GM12878 (cell line): ENCODE results near the gene MYPN. TPM values are rescaled to one million over a fixed set of nuclear protein-coding genes. Genes with fewer than 3 reads are reported as not detected.

Experiments
- ATAC-seq: fragments of 200-7000 bp; cut with Tn5 transposase; 3 replicates; pipeline ENCODE4 v1.9.1; 2020; ENCODE audit warnings: mild to moderate bottlenecking, moderate library complexity
- BruUV-seq: library from RNA; stranded (reverse); fragments of 400-500 nt; replicated peaks from 2 replicates; lab custom pipeline; 2021; lab: Mats Ljungman, UMichigan
- CTCF ChIA-PET: fragments of 300-600 bp; sonication (Branson Sonifier 250); formaldehyde crosslinking; extraction: SDS; loops from one replicate; lab custom pipeline; 2021; ENCODE audit warnings: inconsistent platforms; lab: Yijun Ruan, JAX
- POLR2A ChIA-PET: fragments of 350-600 bp; formaldehyde crosslinking; extraction: SDS; loops from one replicate; lab custom pipeline; 2021; ENCODE audit warnings: inconsistent platforms; lab: Charles Lee
- RAD21 ChIA-PET: fragments of 300-600 bp; sonication (Branson Sonifier 250); formaldehyde crosslinking; loops from one replicate; lab custom pipeline; 2023; ENCODE audit warnings: antibody characterized with exemption; ENCODE audit not compliant: unreplicated experiment; lab: Charles Lee
- SMC1A ChIA-PET: fragments of 300-600 bp; sonication (Branson Sonifier 250); formaldehyde crosslinking; loops from one replicate; lab custom pipeline; 2023; ENCODE audit not compliant: unreplicated experiment, uncharacterized antibody; lab: Charles Lee
- DNase-seq: peaks from one replicate; pipeline ENCODE4 v3.0.0-alpha.2; 2011; ENCODE audit warnings: low read depth, low spot score
- FAIRE-seq: peaks from 3 replicates; lab custom pipeline; 2011; peaks lifted over from hg19 to GRCh38; lab: Jason Lieb, UNC
- H2AFZ ChIP-seq: 2 replicates; pipeline ENCODE4 v1.6.0; 2011; ENCODE audit warnings: low read depth, low read length, control low read depth; ENCODE audit not compliant: control insufficient read depth
- H3K27ac ChIP-seq: 2 replicates; pipeline ENCODE4 v1.5.1; 2011; ENCODE audit warnings: control low read depth; ENCODE audit not compliant: control insufficient read depth, insufficient read depth
- H3K27me3 ChIP-seq, 2 experiments: replicated peaks in 1 of 2; 2 replicates each; pipeline versions ENCODE4 v1.6.0 to v1.6.1; 2011; ENCODE audit warnings: low read length in 1 of 2; ENCODE audit not compliant: control insufficient read depth in 2 of 2, insufficient read depth in 2 of 2
- H3K36me3 ChIP-seq, 2 experiments: 2 replicates each; pipeline ENCODE4 v1.5.1; 2011; ENCODE audit warnings: low read length in 1 of 2; ENCODE audit not compliant: control insufficient read depth in 2 of 2, insufficient read depth in 2 of 2
- H3K4me1 ChIP-seq: 2 replicates; pipeline ENCODE4 v1.6.1; 2011; ENCODE audit warnings: mild to moderate bottlenecking, low read length, moderate library complexity, mixed read lengths; ENCODE audit not compliant: control insufficient read depth, insufficient read depth
- H3K4me2 ChIP-seq: 2 replicates; pipeline ENCODE4 v1.6.0; 2011; ENCODE audit warnings: control low read depth; ENCODE audit not compliant: control insufficient read depth, insufficient read depth
- H3K4me3 ChIP-seq: fragments of 200-600 bp; sonication (generic); 2 replicates; pipeline ENCODE4 v1.5.1; 2016
- H3K79me2 ChIP-seq: 2 replicates; pipeline ENCODE4 v1.6.0; 2011; ENCODE audit warnings: low read length; ENCODE audit not compliant: control insufficient read depth, insufficient read depth
- H3K9ac ChIP-seq: 2 replicates; pipeline ENCODE4 v1.8.0; 2011; ENCODE audit warnings: low read length, control low read depth, mixed read lengths; ENCODE audit not compliant: control insufficient read depth, insufficient read depth
- H3K9me3 ChIP-seq: replicated peaks from 3 replicates; pipeline ENCODE4 v1.5.1; 2011; ENCODE audit warnings: mild to moderate bottlenecking, low read length; ENCODE audit not compliant: control insufficient read depth, insufficient read depth
- H4K20me1 ChIP-seq: 2 replicates; pipeline ENCODE4 v1.6.0; 2011; ENCODE audit not compliant: control insufficient read depth, insufficient read depth
- CBX3 ChIP-seq: fragments of 200-600 bp; sonication (generic); IDR thresholded peaks from 2 replicates; pipeline ENCODE4 v1.6.1; 2016; ENCODE audit warnings: low read depth, borderline replicate concordance
- CREM ChIP-seq: IDR thresholded peaks from 2 replicates; pipeline ENCODE4 v1.6.1; 2014; ENCODE audit warnings: antibody characterized with exemption, low read depth
- CTCF ChIP-seq, 3 experiments: IDR thresholded peaks in 2 of 3; conservative IDR thresholded peaks in 1 of 3; 2 replicates each; pipeline ENCODE4 v1.5.1; 2011; ENCODE audit warnings: low read depth in 3 of 3, low read length in 3 of 3, mild to moderate bottlenecking in 3 of 3, control low read depth in 2 of 3, moderate library complexity in 2 of 3, inconsistent platforms in 1 of 3, mixed read lengths in 1 of 3; ENCODE audit not compliant: control insufficient read depth in 2 of 3, insufficient read depth in 1 of 3; ENCODE audit errors: extremely low read depth in 1 of 3
- IRF3 ChIP-seq: fragments of 450-650 bp; IDR thresholded peaks from 2 replicates; pipeline ENCODE4 v1.6.1; 2014; ENCODE audit warnings: mild to moderate bottlenecking
- NFYB ChIP-seq: IDR thresholded peaks from 2 replicates; pipeline ENCODE4 v1.6.1; 2011; ENCODE audit warnings: low read depth, mild to moderate bottlenecking, low read length, improper control_type of control experiment, moderate library complexity; ENCODE audit not compliant: insufficient read depth
- NKRF ChIP-seq: fragments of 450-650 bp; conservative IDR thresholded peaks from 2 replicates; pipeline ENCODE4 v1.6.1; 2017; ENCODE audit warnings: mild to moderate bottlenecking, moderate library complexity
- PKNOX1 ChIP-seq: fragments of 450-650 bp; IDR thresholded peaks from 2 replicates; pipeline ENCODE4 v1.6.1; 2016; ENCODE audit warnings: mild to moderate bottlenecking
- POU2F2 ChIP-seq: IDR thresholded peaks from 3 replicates; pipeline ENCODE4 v1.6.1; 2011; ENCODE audit warnings: low read depth, mild to moderate bottlenecking, low read length, borderline replicate concordance
- RAD21 ChIP-seq: IDR thresholded peaks from 2 replicates; pipeline ENCODE4 v1.6.1; 2011; ENCODE audit warnings: mild to moderate bottlenecking, low read depth, low read length, moderate library complexity; ENCODE audit not compliant: insufficient read depth
- RBBP5 ChIP-seq: fragments of 200-600 bp; sonication (generic); conservative IDR thresholded peaks from 2 replicates; pipeline ENCODE4 v1.6.1; 2016
- RUNX3 ChIP-seq: IDR thresholded peaks from 2 replicates; pipeline ENCODE4 v1.6.1; 2012; ENCODE audit warnings: low read length, inconsistent platforms
- SMARCA5 ChIP-seq: fragments of 450-650 bp; IDR thresholded peaks from 2 replicates; pipeline ENCODE4 v1.6.1; 2017; ENCODE audit warnings: mild to moderate bottlenecking
- SMC3 ChIP-seq: IDR thresholded peaks from 2 replicates; pipeline ENCODE4 v1.6.1; 2011; ENCODE audit warnings: low read length, improper control_type of control experiment, borderline replicate concordance
- SP1 ChIP-seq: IDR thresholded peaks from one replicate; pipeline ENCODE4 v1.6.1; 2011; ENCODE audit warnings: low read depth, low read length
- SUPT20H ChIP-seq: IDR thresholded peaks from 2 replicates; pipeline ENCODE4 v1.6.1; 2011; ENCODE audit warnings: low read depth, mild to moderate bottlenecking, low read length, moderate library complexity, borderline replicate concordance; ENCODE audit not compliant: control insufficient read depth
- TARDBP ChIP-seq: IDR thresholded peaks from 2 replicates; pipeline ENCODE4 v1.6.1; 2016; ENCODE audit warnings: borderline replicate concordance
- YY1 ChIP-seq: IDR thresholded peaks from 2 replicates; pipeline ENCODE4 v1.6.1; 2011; ENCODE audit warnings: low read depth, mild to moderate bottlenecking, low read length
- WGBS: methylation state at CpG from one replicate; pipeline ENCODE4 v1.1.6; 2016; ENCODE audit warnings: low lambda C conversion rate; ENCODE audit not compliant: insufficient replicate concordance, insufficient coverage; ENCODE audit errors: missing lambda C conversion rate; 5-methylcytosine and 5-hydroxymethylcytosine counted together
- in situ Hi-C: fragments of 300-500 bp; cut with MboI; formaldehyde crosslinking; loops from 9 replicates; pipeline ENCODE4 v1.14.3; 2018; ENCODE audit warnings: mixed read lengths
- intact Hi-C: fragments of 100-400 bp; cut with micrococcal nuclease; formaldehyde crosslinking; loops from one replicate; pipeline ENCODE4 v1.14.2; 2022; ENCODE audit not compliant: unreplicated experiment
- polyA plus RNA-seq, 11 experiments: library from polyadenylated mRNA; depleted of rRNA in 4 of 11; unstranded in 6 of 11; stranded (reverse) in 5 of 11; fragments of >200 nt; fragmentation: Nextera tagmentation in 4 of 11; fragmentation: Illumina TruSeq in 1 of 11; extraction: Ambion mirVana in 4 of 11; extraction: Trizol in 1 of 11; gene quantifications; 1 replicate in 1 of 11; 2 replicates in 10 of 11; pipeline versions ENCODE4 v1.2.1 to v1.2.3, GENCODE V29; 2011 to 2016; ENCODE audit warnings: inconsistent platforms in 2 of 11, missing spikeins in 2 of 11, low read depth in 1 of 11
- total RNA-seq, 4 experiments: library from RNA; depleted of rRNA in 3 of 4; stranded (reverse); fragments of >200 nt in 3 of 4; fragmentation: Illumina TruSeq in 1 of 4; extraction: Trizol in 1 of 4; gene quantifications; 2 replicates each; pipeline versions ENCODE4 v1.2.1 to v1.2.3, GENCODE V29; 2013 to 2021

MYPN gene
- total and polyA plus RNA-seq, 10 of the 15 experiments (the other 5 are each of a cell fraction or from before 2014, with no cell fraction given): 0.01 to 0.02 TPM; not detected in 8

- no peaks in the 10 kb centered on the region for H3K79me2 ChIP-seq
- H3K9ac ChIP-seq: no peak overlapping the region
- no TSS peak for BruUV-seq
- no peaks in the 10 kb centered on the region for H3K36me3 ChIP-seq
- no peak overlapping the region for H3K4me2 ChIP-seq
- 22% methylated on average over 11 of the region's 11 CpGs for whole genome bisulfite sequencing
- SMC1A ChIA-PET: interaction anchor here (0.6 to 7.1 kb wide), 31 partner anchors 11 to 460 kb away, joined by 3 to 99 read pairs (median 4); partner anchors contain the start of genes CTNNA3 and SIRT1
- no peak overlapping the region for H3K4me3 ChIP-seq
- H3K27ac ChIP-seq: no peak overlapping the region
- H3K27me3 ChIP-seq: no peaks in the 10 kb centered on the region
- no peaks in the 10 kb centered on the region for H3K4me1 ChIP-seq
- in situ Hi-C loops (loop anchor here (5.0 kb wide), 2 partner anchors 304 to 369 kb away; no protein-coding TSS in a partner anchor), intact Hi-C loops (loop anchor here (1.0 to 5.0 kb wide), 4 partner anchors 74 to 368 kb away; no protein-coding TSS in a partner anchor)
- peak; percentile 89 for ATAC-seq
- no peak overlapping the region for H2AFZ ChIP-seq
- RAD21 ChIA-PET: interaction anchor here (0.7 to 6.7 kb wide), 18 partner anchors 11 to 1046 kb away, joined by 3 to 113 read pairs (median 4); no protein-coding TSS in a partner anchor
- peak; percentile 74 for FAIRE-seq
- DNase-seq: no peak
- H3K9me3 ChIP-seq: no peaks in the 10 kb centered on the region
- POLR2A ChIA-PET: interaction anchor here (2.1 kb wide), 1 partner anchor 368 kb away, joined by 13 read pairs; no protein-coding TSS in a partner anchor
- no peaks in the 10 kb centered on the region for H4K20me1 ChIP-seq
- CTCF ChIA-PET: interaction anchor here (0.6 to 8.1 kb wide), 54 partner anchors 9 to 823 kb away, joined by 3 to 195 read pairs (median 4); partner anchors contain the start of genes DNAJC12, HERC4, HNRNPH3 and MYPN
- TF ChIP-seq RUNX3 (0 out of 2 replicates have a peak, but pooled peaks have one; percentile 17), RBBP5 (no peak), NKRF (no peak), YY1 (0 out of 2 replicates have a peak, but pooled peaks have one; percentile 37), POU2F2 (peak; percentile 28; the same call in 1 of the 3 replicates), SMARCA5 (0 out of 2 replicates have a peak, but pooled peaks have one; percentile 30), CTCF (IDR thresholded peaks at IDR 0.05 in 2 of 3, conservative IDR thresholded peaks at IDR 0.05 in 1 of 3; ENCODE audit: control insufficient read depth in 2 of 3, extremely low read depth in 1 of 3, insufficient read depth in 1 of 3, low read depth in 3 of 3, low read length in 3 of 3) (peak; percentile 75 to 87 (median 85)), RAD21 (peak; percentile 91), IRF3 (no peak), SUPT20H (no peak), CREM (no peak), NFYB (no peak), PKNOX1 (no peak), CBX3 (no peak), SP1 (no peak), SMC3 (peak; percentile 96), TARDBP (no peak)
Measured at GRCh38 chr10:68156373-68157185, 47.3 kb downstream of the MYPN start.
